GM23338 (cell line): Measurements from ENCODE around the gene ENTPD7. TPM values are rescaled to one million over a fixed set of nuclear protein-coding genes. Genes with fewer than 3 reads are reported as not detected.

Experiments
- ATAC-seq: fragments of 200-7000 bp; cut with Tn5 transposase; 3 replicates; pipeline ENCODE4 v1.9.1; 2020
- DNase-seq: peaks from one replicate; pipeline ENCODE4 v3.0.0-alpha.2; 2015; ENCODE audit warnings: low spot score
- H2AFZ ChIP-seq: fragments of 200-600 bp; sonication (generic); 2 replicates; pipeline ENCODE4 v1.8.0; 2016; ENCODE audit warnings: antibody characterized with exemption, mild to moderate bottlenecking, moderate library complexity
- H3F3A ChIP-seq: fragments of 200-600 bp; sonication (generic); replicated peaks from 2 replicates; pipeline ENCODE4 v1.8.0; 2017; ENCODE audit warnings: antibody characterized with exemption, mixed run types, low read depth
- H3K27ac ChIP-seq: fragments of 200-600 bp; sonication (generic); 2 replicates; pipeline ENCODE4 v1.6.1; 2016; ENCODE audit warnings: low read depth
- H3K27me3 ChIP-seq: fragments of 200-600 bp; sonication (generic); 2 replicates; pipeline ENCODE4 v1.8.0; 2016; ENCODE audit warnings: mild to moderate bottlenecking, mixed run types, moderate library complexity; ENCODE audit not compliant: insufficient read depth
- H3K36me3 ChIP-seq: fragments of 200-600 bp; sonication (generic); 2 replicates; pipeline ENCODE4 v1.8.0; 2016; ENCODE audit warnings: mild to moderate bottlenecking; ENCODE audit not compliant: insufficient read depth
- H3K4me1 ChIP-seq: fragments of 200-600 bp; sonication (generic); 2 replicates; pipeline ENCODE4 v1.8.0; 2016; ENCODE audit warnings: mild to moderate bottlenecking, moderate library complexity; ENCODE audit not compliant: insufficient read depth
- H3K4me2 ChIP-seq: fragments of 200-600 bp; sonication (generic); 2 replicates; pipeline ENCODE4 v1.7.1; 2017; ENCODE audit warnings: mixed run types
- H3K4me3 ChIP-seq: fragments of 200-600 bp; sonication (generic); 2 replicates; pipeline ENCODE4 v1.6.1; 2016; ENCODE audit warnings: mixed run types
- H3K79me2 ChIP-seq: fragments of 200-600 bp; sonication (generic); replicated peaks from 2 replicates; pipeline ENCODE4 v1.8.0; 2017; ENCODE audit warnings: mild to moderate bottlenecking; ENCODE audit not compliant: insufficient read depth
- H3K9me2 ChIP-seq: fragments of 200-600 bp; sonication (generic); 2 replicates; pipeline ENCODE4 v1.8.0; 2017; ENCODE audit not compliant: insufficient read depth
- H4K20me1 ChIP-seq: fragments of 200-600 bp; sonication (generic); replicated peaks from 2 replicates; pipeline ENCODE4 v1.8.0; 2017; ENCODE audit warnings: mild to moderate bottlenecking; ENCODE audit not compliant: insufficient read depth
- H3K27ac Mint-ChIP-seq: 2 replicates; pipeline ENCODE4 v1.8.0; 2020; ENCODE audit warnings: inconsistent platforms, mild to moderate bottlenecking, moderate library complexity, mixed read lengths
- H3K27me3 Mint-ChIP-seq: 3 replicates; pipeline ENCODE4 v1.8.0; 2022; ENCODE audit warnings: low read depth, mild to moderate bottlenecking, moderate library complexity, mixed read lengths, inconsistent platforms; ENCODE audit not compliant: insufficient read depth, poor library complexity
- H3K36me3 Mint-ChIP-seq: 3 replicates; pipeline ENCODE4 v1.8.0; 2021; ENCODE audit warnings: low read depth, mild to moderate bottlenecking, inconsistent platforms, moderate library complexity, mixed read lengths
- H3K4me1 Mint-ChIP-seq: 3 replicates; pipeline ENCODE4 v1.8.0; 2020; ENCODE audit warnings: mild to moderate bottlenecking, inconsistent platforms, mixed read lengths
- H3K4me3 Mint-ChIP-seq: 3 replicates; pipeline ENCODE4 v1.8.0; 2021; ENCODE audit warnings: moderate library complexity, mild to moderate bottlenecking, inconsistent platforms, mixed read lengths
- H3K9me3 Mint-ChIP-seq: 3 replicates; pipeline ENCODE4 v1.8.0; 2020; ENCODE audit warnings: moderate library complexity, mild to moderate bottlenecking, inconsistent platforms, mixed read lengths
- CREB1 ChIP-seq: fragments of 250-450 bp; sonication (Bioruptor Pico); IDR thresholded peaks from 2 replicates; pipeline ENCODE4 v1.5.0; 2020; ENCODE audit warnings: low read depth, mild to moderate bottlenecking, moderate library complexity
- ETS1 ChIP-seq: IDR thresholded peaks from 2 replicates; pipeline ENCODE4 v1.6.1; 2016; ENCODE audit warnings: antibody characterized with exemption
- EZH2 ChIP-seq: fragments of 200-600 bp; sonication (generic); IDR thresholded peaks from one replicate; pipeline ENCODE4 v1.8.0; 2017; ENCODE audit warnings: antibody characterized with exemption, mild to moderate bottlenecking, low read depth; ENCODE audit not compliant: unreplicated experiment
- EZH2phosphoT487 ChIP-seq: fragments of 200-600 bp; sonication (generic); IDR thresholded peaks from one replicate; pipeline ENCODE4 v1.8.1; 2018; ENCODE audit warnings: antibody characterized with exemption; ENCODE audit not compliant: unreplicated experiment
- JUNB ChIP-seq: IDR thresholded peaks from one replicate; pipeline ENCODE4 v1.6.1; 2016; ENCODE audit warnings: antibody characterized with exemption; ENCODE audit not compliant: unreplicated experiment
- NANOG ChIP-seq: IDR thresholded peaks from 2 replicates; pipeline ENCODE4 v1.6.1; 2016; ENCODE audit warnings: antibody characterized with exemption, borderline replicate concordance
- POLR2AphosphoS5 ChIP-seq: IDR thresholded peaks from 2 replicates; pipeline ENCODE4 v1.6.1; 2016; ENCODE audit warnings: antibody characterized with exemption, low read depth
- ZNF114 ChIP-seq: fragments of 250-450 bp; sonication (Bioruptor Pico); IDR thresholded peaks from 2 replicates; pipeline ENCODE4 v1.5.0; 2020; ENCODE audit warnings: mild to moderate bottlenecking, moderate library complexity
- ZNF331 ChIP-seq: fragments of 250-450 bp; sonication (Bioruptor Pico); IDR thresholded peaks from 2 replicates; pipeline ENCODE4 v1.5.0; 2020; ENCODE audit warnings: low read depth, mild to moderate bottlenecking, moderate library complexity
- ZNF462 ChIP-seq: fragments of 250-450 bp; sonication (Bioruptor Pico); IDR thresholded peaks from 2 replicates; pipeline ENCODE4 v1.5.0; 2020; ENCODE audit warnings: mild to moderate bottlenecking, moderate library complexity
- polyA plus RNA-seq: library from polyadenylated mRNA; unstranded; fragments of >200 nt; fragmentation: Nextera tagmentation; extraction: Ambion mirVana; gene quantifications from 2 replicates; pipeline ENCODE4 v1.2.1, GENCODE V29; 2016
- total RNA-seq: library from RNA; depleted of rRNA; stranded (reverse); fragments of >200 nt; shearing (Covaris generic); gene quantifications from 2 replicates; pipeline ENCODE4 v1.2.3, GENCODE V29; 2014

Gene ENTPD7
- total and polyA plus RNA-seq, 2 experiments from 2014 or later: 1.7 to 12.6 TPM

- TF ChIP-seq ZNF462: no peak
- TF ChIP-seq POLR2AphosphoS5: no peak
- no peak for TF ChIP-seq ZNF114 (CRISPR knock-in tag)
- TF ChIP-seq EZH2: no peak
These were observed 83.4 kb downstream of the ENTPD7 start (continued) for GRCh38 chr10:99742701-99743100.

GRCh38 chr10:99743841-99744240 is 84.5 kb downstream of the ENTPD7 start:
- Mint-ChIP-seq H3K4me3 (no peak overlapping the region), H3K27ac (no peak overlapping the region), H3K36me3 (peaks cover 69% of the 10 kb centered on the region), H3K27me3 (peaks cover 1% of the 10 kb centered on the region), H3K9me3 (no peaks in the 10 kb centered on the region; the same call in 2 of the 3 replicates), H3K4me1 (no peaks in the 10 kb centered on the region)
- ATAC-seq: no peak
- H3K79me2 ChIP-seq: peaks cover 4% of the 10 kb centered on the region; the same call in 1 of the 2 replicates
- H4K20me1 ChIP-seq: peaks cover 14% of the 10 kb centered on the region
- no peak overlapping the region for H2AFZ ChIP-seq
- no peaks in the 10 kb centered on the region for H3K27me3 ChIP-seq
- H3F3A ChIP-seq: no peaks in the 10 kb centered on the region
- no peaks in the 10 kb centered on the region for H3K4me1 ChIP-seq
- no peak overlapping the region for H3K4me2 ChIP-seq
- H3K36me3 ChIP-seq: peaks cover 80% of the 10 kb centered on the region
- no peak overlapping the region for H3K4me3 ChIP-seq
- H3K9me2 ChIP-seq: no peaks in the 10 kb centered on the region
- DNase-seq: no peak
- no peak overlapping the region for H3K27ac ChIP-seq
- TF ChIP-seq ZNF114 (CRISPR knock-in tag) (no peak), EZH2phosphoT487 (no peak), JUNB (no peak), POLR2AphosphoS5 (no peak), ETS1 (no peak), ZNF331 (CRISPR knock-in tag) (no peak), CREB1 (CRISPR knock-in tag) (no peak), ZNF462 (no peak), NANOG (no peak)
